H1 (cell line): ENCODE measurements around the gene TRIM9. TPM values are rescaled to one million over a fixed set of nuclear protein-coding genes. Genes with fewer than 3 reads are reported as not detected.

Experiments
- CTCF ChIA-PET: fragments of 300-600 bp; sonication (Branson Sonifier 250); formaldehyde crosslinking; loops from one replicate; lab custom pipeline; 2021; ENCODE audit not compliant: partially characterized antibody; lab: Charles Lee
- POLR2A ChIA-PET: fragments of 300-600 bp; sonication (Branson Sonifier 250); formaldehyde crosslinking; loops from one replicate; lab custom pipeline; 2021; ENCODE audit warnings: inconsistent platforms; ENCODE audit not compliant: partially characterized antibody; lab: Charles Lee
- DNase-seq, 2 experiments: peaks; one replicate each; pipeline versions ENCODE4 v3.0.0 to v3.0.0-alpha.2; 2010 to 2022; ENCODE audit warnings: low spot score in 2 of 2, low read depth in 1 of 2, mixed read lengths in 1 of 2
- FAIRE-seq: peaks from 2 replicates; lab custom pipeline; 2011; peaks lifted over from hg19 to GRCh38; lab: Jason Lieb, UNC
- H2AFZ ChIP-seq: 2 replicates; pipeline ENCODE4 v1.8.1; 2012; ENCODE audit warnings: low read length, inconsistent platforms
- H2AK5ac ChIP-seq: 2 replicates; pipeline ENCODE4 v1.6.1; 2013; ENCODE audit warnings: low read depth, low read length
- H2BK120ac ChIP-seq: replicated peaks from 2 replicates; pipeline ENCODE3; 2013; ENCODE audit warnings: low read depth, low read length, inconsistent platforms
- H2BK12ac ChIP-seq: 2 replicates; pipeline ENCODE4 v1.6.1; 2013; ENCODE audit warnings: low read depth, low read length
- H2BK15ac ChIP-seq: 2 replicates; pipeline ENCODE4 v1.6.1; 2013; ENCODE audit warnings: low read length
- H2BK20ac ChIP-seq: 2 replicates; pipeline ENCODE4 v1.6.1; 2013; ENCODE audit warnings: low read length
- H2BK5ac ChIP-seq: 2 replicates; pipeline ENCODE4 v1.6.1; 2013; ENCODE audit warnings: low read depth, low read length
- H3K14ac ChIP-seq: 2 replicates; pipeline ENCODE4 v1.6.1; 2013; ENCODE audit warnings: inconsistent platforms; ENCODE audit not compliant: insufficient read length
- H3K18ac ChIP-seq: 2 replicates; pipeline ENCODE4 v1.6.1; 2013; ENCODE audit warnings: low read length; ENCODE audit errors: extremely low read depth
- H3K23ac ChIP-seq: 2 replicates; pipeline ENCODE4 v1.6.1; 2013; ENCODE audit warnings: inconsistent platforms; ENCODE audit not compliant: insufficient read length
- H3K23me2 ChIP-seq: 2 replicates; pipeline ENCODE4 v1.6.1; 2013; ENCODE audit warnings: low read depth, low read length
- H3K27ac ChIP-seq: 2 replicates; pipeline ENCODE4 v1.6.1; 2011; ENCODE audit warnings: low read depth, low read length, inconsistent platforms
- H3K27me3 ChIP-seq, 4 experiments: replicated peaks in 1 of 4; 1 replicate in 1 of 4; 2 replicates in 3 of 4; pipeline versions ENCODE4 v1.6.1 to v1.8.1; 2011 to 2013; ENCODE audit warnings: low read length in 3 of 4, mild to moderate bottlenecking in 3 of 4, inconsistent platforms in 2 of 4, mixed read lengths in 2 of 4, moderate library complexity in 1 of 4; ENCODE audit not compliant: control insufficient read depth in 3 of 4, insufficient read depth in 3 of 4; ENCODE audit errors: extremely low read depth in 1 of 4
- H3K36me3 ChIP-seq, 4 experiments: 2 replicates each; pipeline versions ENCODE4 v1.6.1 to v1.8.1; 2011 to 2013; ENCODE audit warnings: mild to moderate bottlenecking in 4 of 4, low read length in 3 of 4, moderate library complexity in 2 of 4, control low read depth in 1 of 4, inconsistent platforms in 1 of 4; ENCODE audit not compliant: insufficient read depth in 4 of 4, control insufficient read depth in 2 of 4
- H3K4ac ChIP-seq: replicated peaks from 2 replicates; pipeline ENCODE3; 2013; ENCODE audit warnings: low read length, low read depth, mixed read lengths, inconsistent platforms; ENCODE audit not compliant: insufficient read length
- H3K4me1 ChIP-seq, 4 experiments: replicated peaks in 1 of 4; 1 replicate in 1 of 4; 2 replicates in 3 of 4; pipeline versions ENCODE4 v1.6.1 to v1.8.1; 2011 to 2013; ENCODE audit warnings: low read length in 3 of 4, inconsistent platforms in 2 of 4, mixed read lengths in 1 of 4; ENCODE audit not compliant: insufficient read depth in 4 of 4, control insufficient read depth in 3 of 4
- H3K4me2 ChIP-seq, 2 experiments: 2 replicates each; pipeline versions ENCODE4 v1.6.1 to v1.8.1; 2011 to 2013; ENCODE audit warnings: low read depth in 2 of 2, low read length in 2 of 2, control low read depth in 1 of 2, inconsistent platforms in 1 of 2, mild to moderate bottlenecking in 1 of 2; ENCODE audit not compliant: insufficient read depth in 1 of 2
- H3K4me3 ChIP-seq, 4 experiments: fragments of 200-600, 300-600 bp in 1 of 4; sonication (generic), shearing (Covaris generic), sonication (Bioruptor Twin) in 1 of 4; 2 replicates each; pipeline versions ENCODE4 v1.5.1 to v1.8.1; 2011 to 2016; ENCODE audit warnings: low read length in 4 of 4, low read depth in 3 of 4, control low read depth in 2 of 4, inconsistent platforms in 2 of 4, mild to moderate bottlenecking in 2 of 4, mixed read lengths in 1 of 4, moderate library complexity in 1 of 4; ENCODE audit not compliant: insufficient read depth in 2 of 4; ENCODE audit errors: extremely low read depth in 1 of 4
- H3K56ac ChIP-seq: replicated peaks from 2 replicates; pipeline ENCODE3; 2013; ENCODE audit warnings: low read depth, mild to moderate bottlenecking, mixed read lengths, low read length, inconsistent platforms; ENCODE audit not compliant: insufficient read length
- H3K79me1 ChIP-seq: 2 replicates; pipeline ENCODE4 v1.6.1; 2013; ENCODE audit warnings: low read depth, low read length, control low read depth
- H3K79me2 ChIP-seq, 2 experiments: 2 replicates each; pipeline versions ENCODE4 v1.6.1 to v1.8.1; 2012 to 2013; ENCODE audit warnings: low read length in 2 of 2, mild to moderate bottlenecking in 2 of 2, inconsistent platforms in 1 of 2; ENCODE audit not compliant: insufficient read depth in 2 of 2, control insufficient read depth in 1 of 2
- H3K9ac ChIP-seq, 4 experiments: replicated peaks in 1 of 4; 1 replicate in 1 of 4; 2 replicates in 3 of 4; pipeline versions ENCODE4 v1.6.1 to v1.8.1; 2011 to 2013; ENCODE audit warnings: low read depth in 3 of 4, low read length in 3 of 4, control low read depth in 2 of 4, mild to moderate bottlenecking in 2 of 4, moderate library complexity in 2 of 4, inconsistent platforms in 1 of 4; ENCODE audit errors: extremely low read depth in 1 of 4
- H3K9me3 ChIP-seq, 2 experiments: 2 replicates each; pipeline versions ENCODE4 v1.6.1 to v1.8.1; 2012 to 2013; ENCODE audit warnings: mild to moderate bottlenecking in 2 of 2, moderate library complexity in 2 of 2, control low read depth in 1 of 2, inconsistent platforms in 1 of 2, low read depth in 1 of 2, low read length in 1 of 2, mixed read lengths in 1 of 2; ENCODE audit not compliant: insufficient read depth in 2 of 2
- H4K20me1 ChIP-seq, 2 experiments: replicated peaks in 1 of 2; 2 replicates each; pipeline versions ENCODE3 to v1.8.1; 2011 to 2013; ENCODE audit warnings: inconsistent platforms in 2 of 2, low read length in 2 of 2, mild to moderate bottlenecking in 1 of 2; ENCODE audit not compliant: insufficient read depth in 2 of 2, control insufficient read depth in 1 of 2
- H4K5ac ChIP-seq: 2 replicates; pipeline ENCODE4 v1.6.1; 2013; ENCODE audit warnings: low read length, low read depth, mixed read lengths, inconsistent platforms; ENCODE audit not compliant: insufficient read length
- H4K8ac ChIP-seq: 2 replicates; pipeline ENCODE4 v1.8.0; 2013; ENCODE audit warnings: mild to moderate bottlenecking, moderate library complexity, low read length, inconsistent platforms; ENCODE audit not compliant: insufficient read depth; ENCODE audit errors: extremely low read depth
- H4K91ac ChIP-seq: replicated peaks from 2 replicates; pipeline ENCODE3; 2013; ENCODE audit warnings: low read length, mixed read lengths, inconsistent platforms; ENCODE audit not compliant: insufficient read length
- BRCA1 ChIP-seq: IDR thresholded peaks from 2 replicates; pipeline ENCODE4 v1.6.1; 2012; ENCODE audit warnings: low read depth, low read length, improper control_type of control experiment
- HDAC2 ChIP-seq, 2 experiments: fragments of 300-600 bp in 1 of 2; sonication (generic) in 1 of 2; IDR thresholded peaks; 2 replicates each; pipeline ENCODE4 v1.6.1; 2011 to 2012; ENCODE audit warnings: low read depth in 2 of 2, low read length in 2 of 2, mild to moderate bottlenecking in 2 of 2, moderate library complexity in 2 of 2, borderline replicate concordance in 1 of 2, inconsistent platforms in 1 of 2
- KDM5A ChIP-seq: fragments of 200-600 bp; IDR thresholded peaks from 2 replicates; pipeline ENCODE4 v1.7.1; 2012; ENCODE audit warnings: mild to moderate bottlenecking, low read length, inconsistent platforms, mixed read lengths
- NANOG ChIP-seq: IDR thresholded peaks from 2 replicates; pipeline ENCODE4 v1.6.1; 2011; ENCODE audit warnings: low read length, low read depth, mild to moderate bottlenecking, inconsistent platforms; ENCODE audit not compliant: insufficient read depth, poor library complexity, severe bottlenecking
- POU5F1 ChIP-seq: IDR thresholded peaks from 2 replicates; pipeline ENCODE4 v1.6.1; 2011; ENCODE audit warnings: low read depth, mild to moderate bottlenecking, low read length, moderate library complexity
- RFX5 ChIP-seq: IDR thresholded peaks from 2 replicates; pipeline ENCODE4 v1.6.1; 2011; ENCODE audit warnings: low read depth, low read length, improper control_type of control experiment, borderline replicate concordance
- SAP30 ChIP-seq: fragments of 300-600 bp; sonication (generic); IDR thresholded peaks from 2 replicates; pipeline ENCODE4 v1.7.1; 2012; ENCODE audit warnings: low read length, moderate library complexity, mild to moderate bottlenecking, inconsistent platforms; ENCODE audit not compliant: insufficient read depth, insufficient replicate concordance
- SP1 ChIP-seq: IDR thresholded peaks from 2 replicates; pipeline ENCODE4 v1.6.1; 2011; ENCODE audit warnings: low read depth, low read length
- TAF1 ChIP-seq: IDR thresholded peaks from 2 replicates; pipeline ENCODE4 v1.6.1; 2011; ENCODE audit warnings: mild to moderate bottlenecking, low read depth, low read length
- TAF7 ChIP-seq: optimal IDR thresholded peaks from 2 replicates; pipeline ENCODE3; 2011; ENCODE audit warnings: low read depth, mild to moderate bottlenecking, inconsistent platforms, low read length, moderate library complexity, borderline replicate concordance
- WGBS, 2 experiments: shearing (Covaris generic) in 1 of 2; methylation state at CpG; one replicate each; pipeline versions ENCODE4 v1.1.6 to v1.1.7; 2013 to 2015; ENCODE audit warnings: low lambda C conversion rate in 2 of 2, mixed read lengths in 2 of 2, inconsistent platforms in 1 of 2, low coverage in 1 of 2, missing lambda C conversion rate in 1 of 2; ENCODE audit not compliant: insufficient replicate concordance in 2 of 2, insufficient coverage in 1 of 2, insufficient read length in 1 of 2; ENCODE audit errors: extremely low coverage in 1 of 2, missing lambda C conversion rate in 1 of 2; 5-methylcytosine and 5-hydroxymethylcytosine counted together
- polyA plus RNA-seq, 7 experiments: library from polyadenylated mRNA; depleted of rRNA in 3 of 7; stranded (reverse) in 5 of 7; unstranded in 2 of 7; fragments of >200 nt in 5 of 7; fragments of 200-250 nt in 2 of 7; gene quantifications; 1 replicate in 5 of 7; 2 replicates in 1 of 7; 4 replicates in 1 of 7; pipeline versions ENCODE4 v1.2.1 to v1.2.3, GENCODE V29; 2011 to 2013; ENCODE audit warnings: missing spikeins in 2 of 7, mixed read lengths in 2 of 7
- total RNA-seq: library from RNA; stranded (reverse); fragmentation: NEBNext Ultra II Directional; extraction: Animal tissue kit (Norgen Biotek cat#: 25700); gene quantifications from 2 replicates; pipeline ENCODE4 v1.2.1, GENCODE V29; 2021
- TF ChIP-seq, protein P1 (sequence below): IDR thresholded peaks from 2 replicates; pipeline ENCODE4 v1.6.1; 2012; ENCODE audit warnings: inconsistent platforms

Gene TRIM9
- total and polyA plus RNA-seq, 2 of the 8 experiments (the other 6 are each of a cell fraction or from before 2014, with no cell fraction given), result 2.7 to 5.4 TPM

DNA sequence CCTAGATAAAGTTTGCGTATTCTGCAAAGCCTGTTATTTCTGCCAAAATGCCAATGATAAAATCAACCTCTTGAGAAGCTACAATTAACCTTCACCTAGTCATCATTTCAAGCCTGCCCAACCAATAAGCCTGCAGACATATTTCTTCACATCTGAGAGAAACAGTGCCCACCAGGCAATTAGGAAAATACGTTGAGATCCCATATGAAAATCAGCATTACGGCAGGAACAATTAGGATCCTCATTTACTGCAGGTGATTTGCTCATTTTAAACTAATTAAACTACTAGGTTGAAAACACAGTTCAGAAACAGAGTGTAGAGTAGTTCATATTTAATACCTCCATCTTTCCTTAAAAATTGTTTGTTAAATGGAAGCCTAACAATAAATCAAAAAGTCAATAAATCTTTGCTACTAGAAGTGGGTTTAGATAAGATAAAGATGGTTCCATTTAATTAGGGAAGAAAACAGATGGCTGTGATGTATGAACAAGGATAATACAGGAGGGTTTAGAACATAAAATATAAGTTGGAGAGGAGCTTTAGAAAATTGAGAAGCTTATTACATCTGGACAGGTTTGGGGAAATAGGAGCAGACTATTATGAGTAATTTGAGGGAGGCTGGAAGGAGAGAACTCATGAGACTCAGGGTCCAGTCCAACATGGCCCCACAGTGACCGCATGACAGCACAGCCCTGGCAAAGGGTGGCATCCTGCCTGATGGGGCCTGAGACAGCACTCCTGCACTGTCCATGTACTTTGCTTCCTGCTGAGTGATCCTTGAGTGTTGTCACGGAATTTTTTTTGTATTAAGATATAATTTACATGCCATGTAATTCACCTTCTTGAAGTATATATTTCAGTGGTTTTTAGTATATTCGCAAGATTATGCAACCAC, 123.8 kb downstream of the TRIM9 start:
- Histone ChIP-seq H3K36me3 (no peaks in the 10 kb centered on the region), H3K9ac (no peak overlapping the region), H2BK15ac (no peak overlapping the region), H2BK120ac (no peak overlapping the region), H3K27ac (no peak overlapping the region), H4K8ac (no peak overlapping the region), H3K27me3 (no peaks in the 10 kb centered on the region), H3K4me2 (no peak overlapping the region), H3K4me1 (no peaks in the 10 kb centered on the region), H3K4ac (no peak overlapping the region), H3K9me3 (no peaks in the 10 kb centered on the region), H3K4me3 (no peak overlapping the region), H2AFZ (no peak overlapping the region), H3K56ac (no peak overlapping the region), H4K20me1 (no peaks in the 10 kb centered on the region), H3K18ac (no peak overlapping the region), H3K14ac (no peak overlapping the region), H4K91ac (no peak overlapping the region), H3K79me2 (no peaks in the 10 kb centered on the region), H2BK20ac (no peak overlapping the region), H3K79me1 (no peaks in the 10 kb centered on the region), H2AK5ac (no peak overlapping the region), H2BK5ac (no peak overlapping the region), H3K23ac (no peak overlapping the region), H3K23me2 (no peaks in the 10 kb centered on the region), H4K5ac (no peak overlapping the region), H2BK12ac (no peak overlapping the region)
- ChIA-PET CTCF (interaction anchor here (0.6 to 1.3 kb wide), 4 partner anchors 13 to 261 kb away, joined by 3 to 5 read pairs (median 4); no protein-coding TSS in a partner anchor), POLR2A (interaction anchor here (1.1 kb wide), 1 partner anchor 27 kb away, joined by 4 read pairs; the partner anchor contains the start of gene PYGL)
- WGBS, 2 experiments, result 85% methylated on average over 6 of the region's 6 CpGs; no CpG with 5 or more reads in 1 of the 2 experiments
- DNase-seq (no peak), FAIRE-seq (no peak)
- TF ChIP-seq, protein P1, sequence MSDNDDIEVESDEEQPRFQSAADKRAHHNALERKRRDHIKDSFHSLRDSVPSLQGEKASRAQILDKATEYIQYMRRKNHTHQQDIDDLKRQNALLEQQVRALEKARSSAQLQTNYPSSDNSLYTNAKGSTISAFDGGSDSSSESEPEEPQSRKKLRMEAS, result no peak
- no peak for TF ChIP-seq HDAC2 (IDR thresholded peaks at IDR 0.05; ENCODE audit: borderline replicate concordance in 1 of 2, low read depth in 2 of 2, low read length in 2 of 2)
- no peak for TF ChIP-seq POU5F1
- TF ChIP-seq TAF7, result no peak
- TF ChIP-seq SAP30, result no peak
- no peak for TF ChIP-seq NANOG
- no peak for TF ChIP-seq RFX5
- TF ChIP-seq BRCA1, result no peak
- TF ChIP-seq KDM5A, result no peak
- no peak for TF ChIP-seq TAF1
- TF ChIP-seq SP1, result no peak
